ENCODE results near the gene TRAPPC3L.

DNA sequence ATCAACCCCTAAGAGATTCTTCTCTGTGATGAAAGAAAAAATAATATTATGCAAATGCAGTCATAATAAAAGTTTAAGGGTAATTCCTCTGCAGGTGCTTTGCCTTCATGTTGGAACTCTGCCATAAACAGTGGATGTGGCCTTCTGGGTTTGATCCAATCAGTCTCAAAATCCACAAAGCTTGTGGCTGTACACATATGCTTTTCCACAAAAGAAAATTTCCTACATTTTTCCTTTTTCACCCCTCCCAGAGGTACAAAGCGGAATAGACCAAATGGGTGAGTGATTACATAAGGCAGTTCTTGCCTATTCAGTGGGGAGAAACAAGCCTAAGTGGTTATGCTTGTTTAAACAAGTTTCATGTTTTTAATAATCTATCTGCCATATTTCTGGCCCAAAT, 17.4 kb downstream of the TRAPPC3L start:
- TF ChIP-seq, protein P1, sequence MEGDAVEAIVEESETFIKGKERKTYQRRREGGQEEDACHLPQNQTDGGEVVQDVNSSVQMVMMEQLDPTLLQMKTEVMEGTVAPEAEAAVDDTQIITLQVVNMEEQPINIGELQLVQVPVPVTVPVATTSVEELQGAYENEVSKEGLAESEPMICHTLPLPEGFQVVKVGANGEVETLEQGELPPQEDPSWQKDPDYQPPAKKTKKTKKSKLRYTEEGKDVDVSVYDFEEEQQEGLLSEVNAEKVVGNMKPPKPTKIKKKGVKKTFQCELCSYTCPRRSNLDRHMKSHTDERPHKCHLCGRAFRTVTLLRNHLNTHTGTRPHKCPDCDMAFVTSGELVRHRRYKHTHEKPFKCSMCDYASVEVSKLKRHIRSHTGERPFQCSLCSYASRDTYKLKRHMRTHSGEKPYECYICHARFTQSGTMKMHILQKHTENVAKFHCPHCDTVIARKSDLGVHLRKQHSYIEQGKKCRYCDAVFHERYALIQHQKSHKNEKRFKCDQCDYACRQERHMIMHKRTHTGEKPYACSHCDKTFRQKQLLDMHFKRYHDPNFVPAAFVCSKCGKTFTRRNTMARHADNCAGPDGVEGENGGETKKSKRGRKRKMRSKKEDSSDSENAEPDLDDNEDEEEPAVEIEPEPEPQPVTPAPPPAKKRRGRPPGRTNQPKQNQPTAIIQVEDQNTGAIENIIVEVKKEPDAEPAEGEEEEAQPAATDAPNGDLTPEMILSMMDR (IDR thresholded peaks at IDR 0.05 in 4 of 5, conservative IDR thresholded peaks at IDR 0.05 in 1 of 5): no peak
- TF ChIP-seq POLR2A (IDR thresholded peaks at IDR 0.05): no peak

Measured in gastrocnemius medialis (tissue), 4 donors.